Suprapubic skin (tissue), 4 donors: ENCODE measurements around the gene FMNL2. TPM values are rescaled to one million over a fixed set of nuclear protein-coding genes. Genes with fewer than 3 reads are reported as not detected.
A peak's percentile ranks its signal among the peaks of the same experiment; 100 is the strongest.

ENCODE experiments used
- DNase-seq, 2 donors: peaks; one replicate each; pipeline ENCODE4 v3.0.0-alpha.2; 2019; ENCODE audit warnings: low spot score in 2 of 2
- H3K27ac ChIP-seq: fragments of 200-600 bp; sonication (generic); one replicate; pipeline ENCODE4 v1.5.1; 2019
- H3K27me3 ChIP-seq: fragments of 200-600 bp; sonication (generic); one replicate; pipeline ENCODE4 v1.5.1; 2019
- H3K36me3 ChIP-seq: fragments of 200-600 bp; sonication (generic); one replicate; pipeline ENCODE4 v1.5.1; 2019
- H3K4me1 ChIP-seq: fragments of 200-600 bp; sonication (generic); one replicate; pipeline ENCODE4 v1.5.1; 2019
- H3K4me3 ChIP-seq: fragments of 200-600 bp; sonication (generic); one replicate; pipeline ENCODE4 v1.5.1; 2019; ENCODE audit warnings: mild to moderate bottlenecking
- H3K9me3 ChIP-seq: fragments of 200-600 bp; sonication (generic); one replicate; pipeline ENCODE4 v1.5.1; 2019
- EP300 ChIP-seq: sonication (generic); formaldehyde crosslinking; IDR thresholded peaks from one replicate; pipeline ENCODE4 v1.6.1; 2017; ENCODE audit warnings: antibody characterized with exemption
- POLR2A ChIP-seq, 2 donors: fragments of 450-650 bp; IDR thresholded peaks; one replicate each; pipeline ENCODE4 v1.6.1; 2017; ENCODE audit warnings: antibody characterized with exemption in 2 of 2, mild to moderate bottlenecking in 2 of 2, moderate library complexity in 2 of 2
- POLR2AphosphoS5 ChIP-seq, 3 donors: sonication (generic); formaldehyde crosslinking; IDR thresholded peaks; one replicate each; pipeline ENCODE4 v1.6.1; 2017; ENCODE audit warnings: antibody characterized with exemption in 3 of 3
- WGBS: methylation state at CpG from one replicate; pipeline ENCODE4 v1.1.5; 2018; 5-methylcytosine and 5-hydroxymethylcytosine counted together
- total RNA-seq, 4 donors: library from RNA; depleted of rRNA; stranded (reverse); fragments of >200 nt; gene quantifications; one replicate each; pipeline ENCODE4 v1.1.0, GENCODE V29; 2016
- TF ChIP-seq, protein P1 (sequence below), 2 donors: fragments of 200-600 bp in 1 of 2; fragments of 450-650 bp in 1 of 2; sonication (generic) in 1 of 2; IDR thresholded peaks; one replicate each; pipeline ENCODE4 v1.5.1; 2016 to 2019; ENCODE audit warnings: antibody characterized with exemption in 2 of 2, mild to moderate bottlenecking in 1 of 2, moderate library complexity in 1 of 2

Gene FMNL2
- total RNA-seq, 4 donors from 2014 or later = 15.4 to 18.1 (median 16.0) TPM

DNA sequence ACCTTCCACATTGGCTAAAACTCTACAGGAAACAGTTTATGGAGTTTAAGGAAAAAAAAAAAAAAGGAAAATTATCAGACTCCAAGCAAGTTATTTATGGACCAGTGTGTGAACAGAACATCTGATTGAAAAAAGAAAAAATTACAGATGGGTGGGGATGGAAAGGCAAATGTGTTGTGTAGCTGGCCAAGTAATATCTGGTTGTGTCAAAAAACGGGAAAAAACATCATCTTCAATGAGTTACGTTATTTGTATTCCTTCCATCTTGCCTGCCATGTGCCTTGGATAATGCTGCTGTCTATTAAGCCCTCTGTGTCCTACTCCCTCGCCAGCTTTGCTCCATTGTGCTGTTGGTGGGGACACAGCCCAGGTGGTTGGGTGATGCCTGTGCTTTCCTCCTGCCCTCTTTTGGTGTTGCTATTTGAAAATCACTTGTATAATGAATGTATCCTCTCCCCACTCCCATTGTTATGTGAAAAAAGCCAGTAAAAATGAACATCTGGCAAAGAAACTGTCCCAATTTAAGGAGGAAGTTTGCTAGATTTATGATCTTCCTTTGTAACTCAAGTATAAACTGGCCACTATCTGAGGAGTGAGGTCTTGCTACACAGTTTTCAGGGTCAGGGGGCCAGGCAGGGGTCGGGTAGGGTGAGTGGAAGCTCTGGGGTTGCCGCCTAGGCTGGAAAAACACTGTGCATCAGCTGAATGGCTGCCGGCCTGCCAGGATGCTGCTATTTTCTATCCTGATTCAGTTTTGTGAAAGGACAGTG, 155.9 kb downstream of the FMNL2 start:
- 36% methylated on average over 6 of the region's 6 CpGs for WGBS

DNA sequence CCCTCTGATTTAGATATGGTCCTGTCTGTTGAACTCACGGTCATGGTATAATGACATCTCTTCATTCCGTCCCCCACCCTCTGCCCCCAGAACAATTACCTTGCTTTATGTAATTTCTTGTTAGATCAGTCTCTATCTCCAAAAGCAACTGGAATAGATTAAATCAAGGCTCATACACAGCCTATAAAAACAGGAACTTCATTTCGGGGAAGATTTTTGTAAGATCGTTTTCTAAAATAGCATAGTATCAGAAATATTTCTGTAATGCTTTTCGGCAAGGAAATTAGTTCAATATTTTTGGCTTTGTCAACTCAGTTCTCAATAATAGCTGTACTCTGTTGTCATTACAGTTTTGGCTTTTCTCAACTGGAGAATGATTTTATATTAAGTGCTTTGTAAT, 157.2 kb downstream of the FMNL2 start:
- WGBS = 57% methylated on average over 5 of the region's 5 CpGs
- H3K27ac ChIP-seq = peak overlapping the region; percentile 21
- no peaks in the 10 kb centered on the region for H3K27me3 ChIP-seq
- TF ChIP-seq, protein P1, sequence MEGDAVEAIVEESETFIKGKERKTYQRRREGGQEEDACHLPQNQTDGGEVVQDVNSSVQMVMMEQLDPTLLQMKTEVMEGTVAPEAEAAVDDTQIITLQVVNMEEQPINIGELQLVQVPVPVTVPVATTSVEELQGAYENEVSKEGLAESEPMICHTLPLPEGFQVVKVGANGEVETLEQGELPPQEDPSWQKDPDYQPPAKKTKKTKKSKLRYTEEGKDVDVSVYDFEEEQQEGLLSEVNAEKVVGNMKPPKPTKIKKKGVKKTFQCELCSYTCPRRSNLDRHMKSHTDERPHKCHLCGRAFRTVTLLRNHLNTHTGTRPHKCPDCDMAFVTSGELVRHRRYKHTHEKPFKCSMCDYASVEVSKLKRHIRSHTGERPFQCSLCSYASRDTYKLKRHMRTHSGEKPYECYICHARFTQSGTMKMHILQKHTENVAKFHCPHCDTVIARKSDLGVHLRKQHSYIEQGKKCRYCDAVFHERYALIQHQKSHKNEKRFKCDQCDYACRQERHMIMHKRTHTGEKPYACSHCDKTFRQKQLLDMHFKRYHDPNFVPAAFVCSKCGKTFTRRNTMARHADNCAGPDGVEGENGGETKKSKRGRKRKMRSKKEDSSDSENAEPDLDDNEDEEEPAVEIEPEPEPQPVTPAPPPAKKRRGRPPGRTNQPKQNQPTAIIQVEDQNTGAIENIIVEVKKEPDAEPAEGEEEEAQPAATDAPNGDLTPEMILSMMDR (IDR thresholded peaks at IDR 0.05) = no peak
- no peak for TF ChIP-seq POLR2A (IDR thresholded peaks at IDR 0.05)
- no peak for TF ChIP-seq POLR2AphosphoS5 (IDR thresholded peaks at IDR 0.05)
- no peak for TF ChIP-seq EP300
- H3K36me3 ChIP-seq = no peaks in the 10 kb centered on the region
- no peaks in the 10 kb centered on the region for H3K9me3 ChIP-seq
- peaks cover 36% of the 10 kb centered on the region for H3K4me1 ChIP-seq
- DNase-seq = no peak
- no peak overlapping the region for H3K4me3 ChIP-seq

More for the DNA sequence above, 155.9 kb downstream of the FMNL2 start:
- DNase-seq = peak; percentile 71 to 82
- Histone ChIP-seq H3K27me3 (no peaks in the 10 kb centered on the region), H3K36me3 (no peaks in the 10 kb centered on the region), H3K4me1 (peaks cover 36% of the 10 kb centered on the region), H3K9me3 (no peaks in the 10 kb centered on the region), H3K4me3 (no peak overlapping the region), H3K27ac (peak overlapping the region; percentile 21)
- TF ChIP-seq POLR2A (IDR thresholded peaks at IDR 0.05) = no peak
- no peak for TF ChIP-seq POLR2AphosphoS5 (IDR thresholded peaks at IDR 0.05)
- TF ChIP-seq, protein P1 (IDR thresholded peaks at IDR 0.05) = no peak
- TF ChIP-seq EP300 = no peak

GRCh38 chr2:152492911-152493310, 157.9 kb downstream of the FMNL2 start:
- Histone ChIP-seq H3K27me3 (no peaks in the 10 kb centered on the region), H3K4me3 (no peak overlapping the region), H3K4me1 (peaks cover 36% of the 10 kb centered on the region), H3K9me3 (no peaks in the 10 kb centered on the region), H3K27ac (peak overlapping the region; percentile 21), H3K36me3 (no peaks in the 10 kb centered on the region)
- no peak for DNase-seq
- 77% methylated on average over 2 of the region's 2 CpGs for WGBS
- TF ChIP-seq, protein P1 (IDR thresholded peaks at IDR 0.05) = no peak
- TF ChIP-seq POLR2A (IDR thresholded peaks at IDR 0.05) (no peak), POLR2AphosphoS5 (IDR thresholded peaks at IDR 0.05) (no peak), EP300 (no peak)

GRCh38 chr2:152493417-152493816, 158.4 kb downstream of the FMNL2 start:
- Histone ChIP-seq H3K9me3 (no peaks in the 10 kb centered on the region), H3K4me1 (peaks cover 36% of the 10 kb centered on the region), H3K36me3 (no peaks in the 10 kb centered on the region), H3K27me3 (no peaks in the 10 kb centered on the region), H3K27ac (no peak overlapping the region), H3K4me3 (no peak overlapping the region)
- TF ChIP-seq POLR2AphosphoS5 (IDR thresholded peaks at IDR 0.05) (no peak), EP300 (no peak), POLR2A (IDR thresholded peaks at IDR 0.05) (no peak)
- TF ChIP-seq, protein P1 (IDR thresholded peaks at IDR 0.05) = no peak
- no peak for DNase-seq
- 70% methylated on average over 2 of the region's 2 CpGs for WGBS

DNA sequence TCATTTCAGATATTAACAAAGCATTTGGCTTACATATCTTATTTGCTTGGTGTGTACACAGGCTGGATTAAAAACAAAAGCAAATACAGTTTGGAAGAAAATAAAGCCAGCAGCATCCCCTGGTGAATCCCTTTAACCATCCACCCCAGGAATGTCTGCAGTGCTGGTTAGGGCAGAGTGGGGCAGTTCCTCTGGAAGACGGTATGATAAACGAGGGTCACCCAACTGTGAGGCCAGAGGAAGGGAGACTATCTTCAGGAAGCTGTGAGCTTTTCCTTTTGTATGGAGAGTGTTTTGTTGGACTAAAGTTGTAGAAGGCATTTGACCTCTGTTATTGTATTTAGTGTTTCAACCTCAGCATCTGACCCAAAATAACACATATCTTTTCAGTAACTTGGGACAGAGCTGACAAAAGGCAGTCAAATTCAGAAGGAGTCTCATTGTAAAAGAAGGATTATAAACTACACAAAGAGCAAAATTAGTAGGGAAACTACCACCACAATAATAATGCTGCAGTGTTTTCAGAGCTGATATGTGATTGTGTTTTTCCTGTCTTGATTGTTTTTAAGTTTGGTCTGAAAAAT, 159.1 kb downstream of the FMNL2 start:
- DNase-seq = no peak
- Histone ChIP-seq H3K27ac (no peak overlapping the region), H3K27me3 (no peaks in the 10 kb centered on the region), H3K4me1 (peaks cover 41% of the 10 kb centered on the region), H3K4me3 (no peak overlapping the region), H3K36me3 (no peaks in the 10 kb centered on the region), H3K9me3 (no peaks in the 10 kb centered on the region)
- 61% methylated on average over 2 of the region's 2 CpGs for WGBS
- TF ChIP-seq POLR2AphosphoS5 (IDR thresholded peaks at IDR 0.05) (no peak), POLR2A (IDR thresholded peaks at IDR 0.05) (no peak), EP300 (no peak)
- TF ChIP-seq, protein P1 (IDR thresholded peaks at IDR 0.05) = no peak
